Right cardiac atrium (tissue), 5 donors: ENCODE data around the gene MT1E. TPM values are rescaled to one million over a fixed set of nuclear protein-coding genes. Genes with fewer than 3 reads are reported as not detected.

Experiments used
- ATAC-seq, 2 donors: fragments of 200-7000 bp; cut with Tn5 transposase; one replicate each; pipeline versions ENCODE4 v1.8.0 to v1.9.1; 2020; ENCODE audit warnings: moderate library complexity in 2 of 2, mild to moderate bottlenecking in 1 of 2
- DNase-seq, 3 donors: peaks; one replicate each; pipeline ENCODE4 v3.0.0-alpha.2; 2020
- H3K27ac ChIP-seq: one replicate; pipeline ENCODE4 v1.5.1; 2013; ENCODE audit warnings: mild to moderate bottlenecking, low read length, control low read depth, moderate library complexity
- H3K27me3 ChIP-seq: one replicate; pipeline ENCODE4 v1.6.1; 2013; ENCODE audit not compliant: control insufficient read depth, insufficient read depth
- H3K4me1 ChIP-seq: one replicate; pipeline ENCODE4 v1.6.1; 2013; ENCODE audit warnings: low read length; ENCODE audit not compliant: control insufficient read depth, insufficient read depth
- H3K4me3 ChIP-seq: one replicate; pipeline ENCODE4 v1.5.1; 2013; ENCODE audit warnings: low read length, control low read depth
- H3K9me3 ChIP-seq: one replicate; pipeline ENCODE4 v1.6.1; 2013; ENCODE audit warnings: low read length; ENCODE audit not compliant: control insufficient read depth
- WGBS: extraction: QIAGEN DNeasy Blood & Tissue Kit; methylation state at CpG from one replicate; pipeline ENCODE4 v1.1.7; 2013; 5-methylcytosine and 5-hydroxymethylcytosine counted together
- intact Hi-C, 4 donors: fragments of 100-400 bp; cut with DNase I; formaldehyde crosslinking; loops; one replicate each; pipeline versions ENCODE4 v1.11.0 to v1.14.0; 2022 to 2023
- polyA plus RNA-seq: library from polyadenylated mRNA; stranded (reverse); fragments of 200-250 nt; gene quantifications from one replicate; pipeline ENCODE4 v1.2.3, GENCODE V29; 2013
- total RNA-seq, 4 donors: library from RNA; stranded (reverse); fragmentation: NEBNext Ultra II Directional; extraction: Animal tissue kit (Norgen Biotek cat#: 25700); gene quantifications; one replicate each; pipeline ENCODE4 v1.2.1, GENCODE V29; 2021
- donor health status: healthy with polysubstance abuse.
- donor health status: DM: no; HTN: yes; CAD: no.
- donor health status: DM: no; HTN: no; CAD: no.
- donor health status: DM: no; HTN: yes; CAD: no; lungs with severe emphysema.
- donor health status: DM: yes; HTN: yes; CAD: no.

Gene MT1E
- total and polyA plus RNA-seq, 5 donors: 58.7 to 129 (median 72.7) TPM

- WGBS: 6% methylated on average over 32 of the region's 32 CpGs
- Histone ChIP-seq H3K27ac (no peak overlapping the region), H3K4me3 (peak overlapping the region; percentile 14), H3K27me3 (no peaks in the 10 kb centered on the region), H3K4me1 (no peaks in the 10 kb centered on the region), H3K9me3 (no peaks in the 10 kb centered on the region)
- peak in 1 of 2 donors; percentile 35 for ATAC-seq
- intact Hi-C loops: loop anchor here in 1 of 4 donors (2.0 kb wide), 1 partner anchor 27 kb away; no protein-coding TSS in a partner anchor
- no peak for DNase-seq
Measured at GRCh38 chr16:56675685-56676210, 50.2 kb downstream of the MT1E start.

Other genes with a start within 250 kb of the MT1E start
- 100 to 1,000 TPM in 1 of 4 donors, 10 to 100 TPM in 3; 88.7 to 103 (median 93.5) TPM for gene AMFR, start 200.2 kb upstream of the MT1E start, total RNA-seq
- 52.3 TPM for gene AMFR, start 200.2 kb upstream of the MT1E start, polyA plus RNA-seq
- 10 to 100 TPM; 72.9 to 80.7 (median 75.2) TPM for gene NUDT21, start 174.4 kb upstream of the MT1E start, total RNA-seq
- gene NUDT21, start 174.4 kb upstream of the MT1E start, polyA plus RNA-seq: 23.0 TPM
- gene OGFOD1, start 174.2 kb upstream of the MT1E start, total RNA-seq: 10 to 100 TPM; 28.4 to 32.8 (median 30.2) TPM
- 15.5 TPM for gene OGFOD1, start 174.2 kb upstream of the MT1E start, polyA plus RNA-seq
- gene BBS2, start 105.8 kb upstream of the MT1E start, total RNA-seq: 10 to 100 TPM; 31.4 to 55.9 (median 39.8) TPM
- 37.7 TPM for gene BBS2, start 105.8 kb upstream of the MT1E start, polyA plus RNA-seq
- not detected for gene MT4, start 60.7 kb upstream of the MT1E start, total RNA-seq
- not detected for gene MT4, start 60.7 kb upstream of the MT1E start, polyA plus RNA-seq
- 1 to 10 TPM; 2.0 to 6.1 (median 3.3) TPM for gene MT3, start 36.3 kb upstream of the MT1E start, total RNA-seq
- 24.7 TPM for gene MT3, start 36.3 kb upstream of the MT1E start, polyA plus RNA-seq
- 100 to 1,000 TPM in 1 of 4 donors, 10 to 100 TPM in 3; 55.6 to 154 (median 83.4) TPM for gene MT2A, start 17.2 kb upstream of the MT1E start, total RNA-seq
- 140 TPM for gene MT2A, start 17.2 kb upstream of the MT1E start, polyA plus RNA-seq
- 10 to 100 TPM in 1 of 4 donors, 1 to 10 TPM in 3; 3.0 to 26.7 (median 6.6) TPM for gene MT1M, start 6.9 kb downstream of the MT1E start, total RNA-seq
- gene MT1M, start 6.9 kb downstream of the MT1E start, polyA plus RNA-seq: 18.0 TPM
- gene MT1A, start 12.9 kb downstream of the MT1E start, total RNA-seq: 10 to 100 TPM in 1 of 4 donors, 1 to 10 TPM in 3; 1.6 to 27.5 (median 6.0) TPM
- 73.4 TPM for gene MT1A, start 12.9 kb downstream of the MT1E start, polyA plus RNA-seq
- gene MT1B, start 26.1 kb downstream of the MT1E start, total RNA-seq: not detected
- not detected for gene MT1B, start 26.1 kb downstream of the MT1E start, polyA plus RNA-seq
- gene MT1F, start 32.2 kb downstream of the MT1E start, total RNA-seq: 1 to 10 TPM; 1.3 to 3.9 (median 2.7) TPM
- 3.7 TPM for gene MT1F, start 32.2 kb downstream of the MT1E start, polyA plus RNA-seq
- 1 to 10 TPM in 1 of 4 donors, under 1 TPM in 1, not detected in 2; 0.71 to 1.1 TPM for gene MT1G, start 42.3 kb downstream of the MT1E start, total RNA-seq
- gene MT1G, start 42.3 kb downstream of the MT1E start, polyA plus RNA-seq: 8.0 TPM
- not detected for gene MT1H, start 44.0 kb downstream of the MT1E start, total RNA-seq
- not detected for gene MT1H, start 44.0 kb downstream of the MT1E start, polyA plus RNA-seq
- 100 to 1,000 TPM in 3 of 4 donors, 10 to 100 TPM in 1; 75.7 to 367 (median 180) TPM for gene MT1X, start 56.7 kb downstream of the MT1E start, total RNA-seq
- gene MT1X, start 56.7 kb downstream of the MT1E start, polyA plus RNA-seq: 287 TPM
- gene NUP93, start 104.3 kb downstream of the MT1E start, total RNA-seq: 10 to 100 TPM; 26.7 to 36.0 (median 30.4) TPM
- gene NUP93, start 104.3 kb downstream of the MT1E start, polyA plus RNA-seq: 18.9 TPM
- gene SLC12A3, start 239.4 kb downstream of the MT1E start, total RNA-seq: not detected
- not detected for gene SLC12A3, start 239.4 kb downstream of the MT1E start, polyA plus RNA-seq